ENCODE results near the gene GGT5.
"Not testable (repeated sequence)": the region's sequence is repeated elsewhere in the genome, so short reads cannot be mapped to it uniquely, and the experiment has no call there.

GGT5 gene

DNA sequence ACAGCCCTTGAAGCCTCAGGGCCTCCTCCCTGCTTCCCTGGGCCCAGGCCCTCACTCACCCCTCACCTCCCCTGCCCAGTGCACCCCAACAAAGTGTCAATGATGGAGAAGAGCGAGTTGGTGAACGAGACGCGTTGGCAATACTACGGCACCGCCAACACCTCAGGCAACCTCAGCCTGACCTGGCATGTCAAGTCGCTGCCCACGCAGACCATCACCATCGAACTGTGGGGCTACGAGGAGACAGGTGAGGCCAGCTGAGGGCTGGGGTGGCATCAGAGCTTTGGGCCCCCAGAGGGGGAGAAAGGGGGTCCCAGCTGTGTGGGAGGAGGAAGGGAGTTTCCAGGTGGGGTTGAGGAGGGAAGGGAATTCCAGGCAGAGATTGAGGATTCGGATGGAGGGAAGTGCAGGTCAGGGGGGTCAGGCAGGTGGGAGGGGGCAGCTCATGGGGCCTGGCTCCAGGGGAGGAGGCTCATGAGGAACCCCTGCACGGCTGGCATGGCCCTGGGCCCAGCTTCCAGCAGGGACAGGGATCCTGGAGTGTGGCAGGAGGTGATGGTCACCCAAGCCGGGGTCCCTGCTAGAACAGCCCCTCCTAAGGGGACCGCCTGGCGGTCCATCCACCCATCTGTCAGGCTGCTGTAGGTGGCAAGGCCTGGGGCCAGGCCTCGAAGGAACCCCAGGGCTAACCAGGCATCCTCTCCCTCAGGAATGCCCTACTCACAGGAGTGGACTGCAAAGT lies 60.7 kb downstream of the GGT5 start:
- Histone ChIP-seq H3K79me2 (ENCODE audit: insufficient read depth, low read depth) (no peaks in the 10 kb centered on the region), H3K4me1 (ENCODE audit: low read depth, poor library complexity, severe bottlenecking) (no peaks in the 10 kb centered on the region), H3K27me3 (ENCODE audit: insufficient read depth, low read depth) (no peaks in the 10 kb centered on the region), H3K36me3 (ENCODE audit: insufficient read depth) (no peaks in the 10 kb centered on the region), H3K4me3 (IDR thresholded peaks at IDR 0.05; ENCODE audit: insufficient read depth, low read depth, low read length) (no peak overlapping the region), H3K4me2 (no peak overlapping the region), H2AFZ (ENCODE audit: low read depth) (no peak overlapping the region), H4K20me1 (ENCODE audit: insufficient read depth) (no peaks in the 10 kb centered on the region), H3K27ac (no peak overlapping the region), H3K9ac (no peak overlapping the region)
- TF ChIP-seq CTCF (conservative IDR thresholded peaks at IDR 0.05; ENCODE audit: low read depth, low read length), result no peak

- TF ChIP-seq CTCF (conservative IDR thresholded peaks at IDR 0.05; ENCODE audit: low read depth, low read length), result no peak
- Histone ChIP-seq H3K4me1 (ENCODE audit: low read depth, poor library complexity, severe bottlenecking) (no peaks in the 10 kb centered on the region), H3K79me2 (ENCODE audit: insufficient read depth, low read depth) (no peaks in the 10 kb centered on the region), H4K20me1 (ENCODE audit: insufficient read depth) (no peaks in the 10 kb centered on the region), H3K27me3 (ENCODE audit: insufficient read depth, low read depth) (no peaks in the 10 kb centered on the region), H3K4me2 (no peak overlapping the region), H3K36me3 (ENCODE audit: insufficient read depth) (no peaks in the 10 kb centered on the region), H3K9ac (no peak overlapping the region), H3K27ac (no peak overlapping the region), H3K4me3 (IDR thresholded peaks at IDR 0.05; ENCODE audit: insufficient read depth, low read depth, low read length) (no peak overlapping the region), H2AFZ (ENCODE audit: low read depth) (no peak overlapping the region)
These were observed 61.4 kb downstream of the GGT5 start for GRCh38 chr22:24183321-24184031.

DNA sequence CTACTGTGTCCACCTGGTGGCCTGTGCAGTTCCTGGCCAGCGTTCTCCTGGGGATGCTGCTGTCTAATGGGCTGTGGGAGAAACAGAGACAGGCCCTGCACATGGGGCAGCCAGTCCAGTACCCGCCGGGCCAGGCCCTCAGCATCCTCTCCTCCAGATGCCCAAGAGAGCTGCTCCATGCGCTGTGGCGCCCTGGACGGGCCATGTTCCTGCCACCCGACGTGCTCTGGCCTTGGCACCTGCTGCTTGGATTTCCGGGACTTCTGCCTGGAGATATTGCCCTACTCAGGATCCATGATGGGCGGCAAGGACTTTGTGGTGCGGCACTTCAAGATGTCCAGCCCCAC lies 62.0 kb downstream of the GGT5 start:
- H3K27me3 ChIP-seq (ENCODE audit: insufficient read depth, low read depth); H3K4me2 ChIP-seq; H3K4me3 ChIP-seq (IDR thresholded peaks at IDR 0.05; ENCODE audit: insufficient read depth, low read depth, low read length); H3K36me3 ChIP-seq (ENCODE audit: insufficient read depth); H3K79me2 ChIP-seq (ENCODE audit: insufficient read depth, low read depth); H3K4me1 ChIP-seq (ENCODE audit: low read depth, poor library complexity, severe bottlenecking); H3K9ac ChIP-seq; H2AFZ ChIP-seq (ENCODE audit: low read depth); H4K20me1 ChIP-seq (ENCODE audit: insufficient read depth); H3K27ac ChIP-seq: not testable (repeated sequence)

DNA sequence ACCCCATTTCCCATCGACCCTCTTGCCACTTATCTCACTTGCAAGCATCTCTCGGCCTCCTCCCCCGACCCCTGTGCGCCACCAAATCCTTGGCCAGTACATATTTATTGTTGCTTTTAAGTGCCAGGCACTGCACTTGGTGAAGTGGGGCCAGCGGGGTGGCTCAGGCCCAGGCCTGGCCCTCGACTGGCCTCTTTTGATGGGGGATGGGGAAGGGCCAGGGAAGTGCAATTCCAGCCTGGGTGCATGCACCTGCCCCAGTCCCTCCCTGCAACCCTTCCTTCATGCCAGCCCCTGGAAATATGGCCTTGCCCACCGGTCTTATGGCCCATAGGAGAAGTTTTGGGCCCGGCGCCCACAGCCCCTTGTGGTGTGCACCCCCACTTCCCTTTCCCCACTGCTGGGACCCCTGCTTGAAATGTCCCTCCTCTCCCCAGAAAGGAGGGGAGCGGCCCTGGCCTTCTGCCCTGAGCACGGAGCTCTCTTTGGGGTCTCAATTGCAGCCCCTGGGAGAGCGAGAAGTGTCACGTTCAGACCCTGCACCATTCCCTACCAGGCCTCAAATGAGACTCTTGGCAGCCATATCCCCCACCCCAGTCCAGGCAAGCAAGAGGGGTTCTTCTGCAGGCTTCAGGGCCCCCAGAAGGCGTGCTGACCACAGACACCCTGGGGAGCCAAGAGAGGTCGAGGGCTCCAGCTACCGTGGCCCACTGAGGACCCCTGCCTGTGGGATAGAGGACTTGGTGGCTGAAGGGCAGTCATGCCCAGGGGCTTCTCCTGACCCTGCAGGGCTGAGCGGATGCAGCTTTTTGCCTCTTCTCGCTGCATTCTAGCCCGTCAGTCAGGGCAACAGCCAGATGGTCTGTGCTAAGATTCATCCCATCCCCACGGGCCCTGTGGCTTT lies 62.6 kb downstream of the GGT5 start:
- no peak overlapping the region for H3K27ac ChIP-seq
- H3K9ac ChIP-seq, result no peak overlapping the region
- no peak overlapping the region for H2AFZ ChIP-seq (ENCODE audit: low read depth)
- no peak overlapping the region for H3K4me3 ChIP-seq (IDR thresholded peaks at IDR 0.05; ENCODE audit: insufficient read depth, low read depth, low read length)
- TF ChIP-seq CTCF (conservative IDR thresholded peaks at IDR 0.05; ENCODE audit: low read depth, low read length), result no peak
- H3K79me2 ChIP-seq (ENCODE audit: insufficient read depth, low read depth), result no peaks in the 10 kb centered on the region
- H4K20me1 ChIP-seq (ENCODE audit: insufficient read depth), result no peaks in the 10 kb centered on the region
- no peaks in the 10 kb centered on the region for H3K4me1 ChIP-seq (ENCODE audit: low read depth, poor library complexity, severe bottlenecking)
- H3K36me3 ChIP-seq (ENCODE audit: insufficient read depth), result no peaks in the 10 kb centered on the region
- H3K4me2 ChIP-seq, result no peak overlapping the region
- H3K27me3 ChIP-seq (ENCODE audit: insufficient read depth, low read depth), result no peaks in the 10 kb centered on the region
